Activated B cell treated with CpG ODN at 0.5 μM for 24 hours (primary cell): Measurements from ENCODE around the gene PSMB5. TPM values are rescaled to one million over a fixed set of nuclear protein-coding genes. Genes with fewer than 3 reads are reported as not detected.

Experiments used
- ATAC-seq: fragments of 200-7000 bp; cut with Tn5 transposase; one replicate; pipeline ENCODE4 v1.10.0; 2021; ENCODE audit warnings: low read depth, mild to moderate bottlenecking, moderate library complexity
- CTCF ChIA-PET: fragments of 350-600 bp; sonication (Branson Sonifier 250); formaldehyde crosslinking; loops from one replicate; lab custom pipeline; 2021; ENCODE audit warnings: antibody characterized with exemption; lab: Charles Lee
- POLR2A ChIA-PET: fragments of 350-600 bp; sonication (Branson Sonifier 250); formaldehyde crosslinking; loops from one replicate; lab custom pipeline; 2021; ENCODE audit warnings: antibody characterized with exemption; lab: Charles Lee
- DNase-seq: peaks from one replicate; pipeline ENCODE4 v3.0.0; 2022
- H3K27ac Mint-ChIP-seq: one replicate; pipeline ENCODE4 v1.8.0; 2020; ENCODE audit warnings: mixed read lengths
- H3K27me3 Mint-ChIP-seq: one replicate; pipeline ENCODE4 v1.8.0; 2021; ENCODE audit warnings: mixed read lengths
- H3K36me3 Mint-ChIP-seq: one replicate; pipeline ENCODE4 v1.8.0; 2021; ENCODE audit warnings: low read depth, mixed read lengths
- H3K4me1 Mint-ChIP-seq: one replicate; pipeline ENCODE4 v1.8.0; 2021; ENCODE audit warnings: mixed read lengths
- H3K4me3 Mint-ChIP-seq: one replicate; pipeline ENCODE4 v1.8.0; 2020; ENCODE audit warnings: mild to moderate bottlenecking, mixed read lengths
- H3K9me3 Mint-ChIP-seq: one replicate; pipeline ENCODE4 v1.8.0; 2020; ENCODE audit warnings: mixed read lengths
- CTCF ChIP-seq: fragments of 200-600 bp; IDR thresholded peaks from one replicate; pipeline ENCODE4 v1.8.0; 2022; ENCODE audit warnings: antibody characterized with exemption, mild to moderate bottlenecking
- intact Hi-C: fragments of 100-400 bp; cut with micrococcal nuclease; formaldehyde crosslinking; loops from one replicate; pipeline ENCODE4 v1.15.1; 2024
- total RNA-seq: library from RNA; stranded (reverse); gene quantifications from 2 replicates; pipeline ENCODE4 v1.2.3, GENCODE V29; 2022

The PSMB5 gene
- total RNA-seq, 1 donor from 2014 or later = 53.3 TPM

- CTCF ChIA-PET = interaction anchor here (1.5 kb wide), 1 partner anchor 59 kb away, joined by 4 read pairs; no protein-coding TSS in a partner anchor
- POLR2A ChIA-PET = no interaction called here
Observed at GRCh38 chr14:23045419-23046357, 11.0 kb upstream of the PSMB5 start.

GRCh38 chr14:23044840-23045239 is 10.1 kb upstream of the PSMB5 start:
- no peak for DNase-seq
- intact Hi-C loops = no loop called here
- ATAC-seq = no peak
- H3K4me1 Mint-ChIP-seq = no peaks in the 10 kb centered on the region
- no peaks in the 10 kb centered on the region for H3K36me3 Mint-ChIP-seq
- TF ChIP-seq CTCF = no peak
- ChIA-PET POLR2A (no interaction called here), CTCF (no interaction called here)
- H3K4me3 Mint-ChIP-seq = no peak overlapping the region
- H3K9me3 Mint-ChIP-seq = no peaks in the 10 kb centered on the region
- H3K27me3 Mint-ChIP-seq = peaks cover 4% of the 10 kb centered on the region
- H3K27ac Mint-ChIP-seq = no peak overlapping the region

More at GRCh38 chr14:23045419-23046357, 11.0 kb upstream of the PSMB5 start:
- Mint-ChIP-seq H3K9me3 (no peaks in the 10 kb centered on the region), H3K4me1 (no peaks in the 10 kb centered on the region), H3K36me3 (no peaks in the 10 kb centered on the region), H3K27me3 (peaks cover 4% of the 10 kb centered on the region), H3K4me3 (no peak overlapping the region), H3K27ac (no peak overlapping the region)
- no peak for DNase-seq
- intact Hi-C loops = no loop called here
- TF ChIP-seq CTCF = no peak
- ATAC-seq = no peak

- no peak overlapping the region for H3K27ac Mint-ChIP-seq
- H3K4me3 Mint-ChIP-seq = no peak overlapping the region
- no peak for DNase-seq
- peaks cover 4% of the 10 kb centered on the region for H3K27me3 Mint-ChIP-seq
- POLR2A ChIA-PET = no interaction called here
- no peak for TF ChIP-seq CTCF
- no peak for ATAC-seq
- no peaks in the 10 kb centered on the region for H3K4me1 Mint-ChIP-seq
- H3K36me3 Mint-ChIP-seq = no peaks in the 10 kb centered on the region
- intact Hi-C loops = no loop called here
- H3K9me3 Mint-ChIP-seq = no peaks in the 10 kb centered on the region
- CTCF ChIA-PET = no interaction called here
Observed at GRCh38 chr14:23043754-23044153, 9.1 kb upstream of the PSMB5 start.

- H3K36me3 Mint-ChIP-seq = no peaks in the 10 kb centered on the region
- no peaks in the 10 kb centered on the region for H3K9me3 Mint-ChIP-seq
- intact Hi-C loops = no loop called here
- ATAC-seq (no peak), DNase-seq (no peak)
- ChIA-PET CTCF (interaction anchor here (1.1 to 1.8 kb wide), 2 partner anchors 15 to 57 kb away, joined by 3 to 5 read pairs; no protein-coding TSS in a partner anchor), POLR2A (no interaction called here)
- no peak overlapping the region for H3K27ac Mint-ChIP-seq
- H3K4me1 Mint-ChIP-seq = no peaks in the 10 kb centered on the region
- no peak for TF ChIP-seq CTCF
- peaks cover 4% of the 10 kb centered on the region for H3K27me3 Mint-ChIP-seq
- H3K4me3 Mint-ChIP-seq = no peak overlapping the region
Observed at GRCh38 chr14:23043145-23043544, 8.4 kb upstream of the PSMB5 start.

- no peaks in the 10 kb centered on the region for H3K9me3 Mint-ChIP-seq
- CTCF ChIA-PET = interaction anchor here (1.1 to 1.8 kb wide), 2 partner anchors 16 to 56 kb away, joined by 3 to 5 read pairs; no protein-coding TSS in a partner anchor
- POLR2A ChIA-PET = no interaction called here
- TF ChIP-seq CTCF = no peak
- intact Hi-C loops = no loop called here
- DNase-seq = no peak
- no peak for ATAC-seq
- no peaks in the 10 kb centered on the region for H3K4me1 Mint-ChIP-seq
- no peak within 1 kb of the TSS for H3K4me3 Mint-ChIP-seq
- no peak within 1 kb of the TSS for H3K27ac Mint-ChIP-seq
- peaks cover 2% of the 10 kb centered on the region for H3K27me3 Mint-ChIP-seq
- H3K36me3 Mint-ChIP-seq = no peaks in the 10 kb centered on the region
Observed at GRCh38 chr14:23042162-23042965, 7.7 kb upstream of the PSMB5 start, which contains the start of gene PSMB11. Gene PSMB11, plus strand, starts transcription at chr14:23042212. Its CDS starts 14 bp downstream, at chr14:23042226.
